HEK293 (cell line): Measurements from ENCODE around the gene FAM193B.

Experiments
- BCL11A ChIP-seq: fragments of 450-650 bp; formaldehyde crosslinking; IDR thresholded peaks from 2 replicates; pipeline ENCODE4 v1.5.1; 2016; ENCODE audit warnings: low read depth, missing biosample characterization, missing genetic modification characterization
- BCL11B ChIP-seq: fragments of 450-650 bp; formaldehyde crosslinking; IDR thresholded peaks from 2 replicates; pipeline ENCODE4 v1.5.1; 2016; ENCODE audit warnings: low read depth, missing biosample characterization, missing genetic modification characterization
- HOXA7 ChIP-seq: sonication (generic); formaldehyde crosslinking; IDR thresholded peaks from 2 replicates; pipeline ENCODE4 v1.8.1; 2022; ENCODE audit warnings: missing genetic modification reagents, borderline replicate concordance
- IKZF3 ChIP-seq: fragments of 450-650 bp; IDR thresholded peaks from 2 replicates; pipeline ENCODE4 v1.5.0; 2018; ENCODE audit warnings: missing biosample characterization, mild to moderate bottlenecking, missing genetic modification characterization, moderate library complexity
- KLF8 ChIP-seq: fragments of 450-650 bp; formaldehyde crosslinking; IDR thresholded peaks from 2 replicates; pipeline ENCODE4 v1.5.1; 2016; ENCODE audit warnings: missing biosample characterization, missing genetic modification characterization
- OVOL3 ChIP-seq: fragments of 450-650 bp; formaldehyde crosslinking; IDR thresholded peaks from 2 replicates; pipeline ENCODE4 v1.5.1; 2016; ENCODE audit warnings: missing biosample characterization, missing genetic modification characterization
- SP2 ChIP-seq: fragments of 450-650 bp; formaldehyde crosslinking; IDR thresholded peaks from 2 replicates; pipeline ENCODE4 v1.5.1; 2016; ENCODE audit warnings: missing biosample characterization, missing genetic modification characterization
- ZBTB17 ChIP-seq: fragments of 450-650 bp; formaldehyde crosslinking; IDR thresholded peaks from 2 replicates; pipeline ENCODE4 v1.5.1; 2016; ENCODE audit warnings: missing biosample characterization, missing genetic modification characterization
- ZBTB20 ChIP-seq: fragments of 450-650 bp; formaldehyde crosslinking; IDR thresholded peaks from 2 replicates; pipeline ENCODE4 v1.5.1; 2016; ENCODE audit warnings: missing biosample characterization, missing genetic modification characterization
- ZFHX2 ChIP-seq: fragments of 450-650 bp; formaldehyde crosslinking; conservative IDR thresholded peaks from 2 replicates; pipeline ENCODE4 v1.5.1; 2016; ENCODE audit warnings: missing biosample characterization, missing genetic modification characterization
- ZNF10 ChIP-seq: fragments of 450-650 bp; formaldehyde crosslinking; IDR thresholded peaks from 2 replicates; pipeline ENCODE4 v1.5.1; 2017; ENCODE audit warnings: missing biosample characterization, missing genetic modification characterization
- ZNF114 ChIP-seq: fragments of 450-650 bp; formaldehyde crosslinking; IDR thresholded peaks from 2 replicates; pipeline ENCODE4 v1.5.0; 2017; ENCODE audit warnings: missing biosample characterization, missing genetic modification characterization
- ZNF138 ChIP-seq: fragments of 450-650 bp; formaldehyde crosslinking; IDR thresholded peaks from 2 replicates; pipeline ENCODE4 v1.5.1; 2016; ENCODE audit warnings: missing biosample characterization, missing genetic modification characterization, borderline replicate concordance
- ZNF140 ChIP-seq: fragments of 450-650 bp; formaldehyde crosslinking; IDR thresholded peaks from 2 replicates; pipeline ENCODE4 v1.5.1; 2016; ENCODE audit warnings: missing biosample characterization, missing genetic modification characterization
- ZNF175 ChIP-seq: fragments of 450-650 bp; formaldehyde crosslinking; IDR thresholded peaks from 2 replicates; pipeline ENCODE4 v1.5.1; 2016; ENCODE audit warnings: missing biosample characterization, missing genetic modification characterization
- ZNF2 ChIP-seq: fragments of 450-650 bp; formaldehyde crosslinking; IDR thresholded peaks from 2 replicates; pipeline ENCODE4 v1.5.1; 2016; ENCODE audit warnings: missing biosample characterization, missing genetic modification characterization
- ZNF223 ChIP-seq: fragments of 450-650 bp; formaldehyde crosslinking; IDR thresholded peaks from 2 replicates; pipeline ENCODE4 v1.5.1; 2016; ENCODE audit warnings: missing biosample characterization, missing genetic modification characterization
- ZNF324 ChIP-seq: fragments of 450-650 bp; formaldehyde crosslinking; IDR thresholded peaks from 2 replicates; pipeline ENCODE4 v1.5.1; 2016; ENCODE audit warnings: missing biosample characterization, missing genetic modification characterization
- ZNF341 ChIP-seq: fragments of 450-650 bp; formaldehyde crosslinking; IDR thresholded peaks from 2 replicates; pipeline ENCODE4; 2016; ENCODE audit warnings: low read depth, missing biosample characterization, missing genetic modification characterization
- ZNF350 ChIP-seq: fragments of 450-650 bp; formaldehyde crosslinking; IDR thresholded peaks from 2 replicates; pipeline ENCODE4 v1.5.0; 2017; ENCODE audit warnings: missing biosample characterization, mild to moderate bottlenecking, missing genetic modification characterization
- ZNF37A ChIP-seq: fragments of 450-650 bp; IDR thresholded peaks from 2 replicates; pipeline ENCODE4 v1.5.1; 2018; ENCODE audit warnings: missing biosample characterization, missing genetic modification characterization
- ZNF423 ChIP-seq: fragments of 450-650 bp; formaldehyde crosslinking; IDR thresholded peaks from 2 replicates; pipeline ENCODE4 v1.5.1; 2016; ENCODE audit warnings: missing biosample characterization, missing genetic modification characterization
- ZNF561 ChIP-seq: fragments of 450-650 bp; IDR thresholded peaks from 2 replicates; pipeline ENCODE4 v1.5.1; 2018; ENCODE audit warnings: missing biosample characterization, missing genetic modification characterization, borderline replicate concordance
- ZNF629 ChIP-seq: fragments of 450-650 bp; formaldehyde crosslinking; IDR thresholded peaks from 2 replicates; pipeline ENCODE4 v1.5.1; 2017; ENCODE audit warnings: missing biosample characterization, missing genetic modification characterization
- ZNF791 ChIP-seq: fragments of 450-650 bp; formaldehyde crosslinking; IDR thresholded peaks from 2 replicates; pipeline ENCODE4 v1.5.1; 2016; ENCODE audit warnings: missing biosample characterization, missing genetic modification characterization
- ZSCAN16 ChIP-seq: fragments of 450-650 bp; formaldehyde crosslinking; IDR thresholded peaks from 2 replicates; pipeline ENCODE4 v1.5.1; 2016; ENCODE audit warnings: missing biosample characterization, missing genetic modification characterization
- ZSCAN30 ChIP-seq: fragments of 450-650 bp; IDR thresholded peaks from 2 replicates; pipeline ENCODE4 v1.5.1; 2018; ENCODE audit warnings: missing biosample characterization, mild to moderate bottlenecking, missing genetic modification characterization, moderate library complexity
- ZXDB ChIP-seq: fragments of 450-650 bp; formaldehyde crosslinking; IDR thresholded peaks from 2 replicates; pipeline ENCODE4 v1.5.1; 2016; ENCODE audit warnings: missing biosample characterization, missing genetic modification characterization
- TF ChIP-seq, protein P1 (sequence below): fragments of 450-650 bp; formaldehyde crosslinking; IDR thresholded peaks from 2 replicates; pipeline ENCODE4 v1.5.1; 2016; ENCODE audit warnings: missing biosample characterization, missing genetic modification characterization
- TF ChIP-seq, protein P2 (sequence below): fragments of 450-650 bp; formaldehyde crosslinking; IDR thresholded peaks from 2 replicates; pipeline ENCODE4 v1.5.1; 2016; ENCODE audit warnings: missing biosample characterization, missing genetic modification characterization
- TF ChIP-seq, protein P3 (sequence below): fragments of 450-650 bp; formaldehyde crosslinking; IDR thresholded peaks from 2 replicates; pipeline ENCODE4 v1.5.1; 2016; ENCODE audit warnings: missing biosample characterization, missing genetic modification characterization
- TF ChIP-seq, protein P4 (sequence below): fragments of 450-650 bp; formaldehyde crosslinking; IDR thresholded peaks from 2 replicates; pipeline ENCODE4 v1.5.1; 2016; ENCODE audit warnings: missing biosample characterization, missing genetic modification characterization
- TF ChIP-seq, protein P5 (sequence below): fragments of 450-650 bp; formaldehyde crosslinking; IDR thresholded peaks from 2 replicates; pipeline ENCODE4 v1.5.0; 2017; ENCODE audit warnings: missing biosample characterization, missing genetic modification characterization, borderline replicate concordance

Gene FAM193B

DNA sequence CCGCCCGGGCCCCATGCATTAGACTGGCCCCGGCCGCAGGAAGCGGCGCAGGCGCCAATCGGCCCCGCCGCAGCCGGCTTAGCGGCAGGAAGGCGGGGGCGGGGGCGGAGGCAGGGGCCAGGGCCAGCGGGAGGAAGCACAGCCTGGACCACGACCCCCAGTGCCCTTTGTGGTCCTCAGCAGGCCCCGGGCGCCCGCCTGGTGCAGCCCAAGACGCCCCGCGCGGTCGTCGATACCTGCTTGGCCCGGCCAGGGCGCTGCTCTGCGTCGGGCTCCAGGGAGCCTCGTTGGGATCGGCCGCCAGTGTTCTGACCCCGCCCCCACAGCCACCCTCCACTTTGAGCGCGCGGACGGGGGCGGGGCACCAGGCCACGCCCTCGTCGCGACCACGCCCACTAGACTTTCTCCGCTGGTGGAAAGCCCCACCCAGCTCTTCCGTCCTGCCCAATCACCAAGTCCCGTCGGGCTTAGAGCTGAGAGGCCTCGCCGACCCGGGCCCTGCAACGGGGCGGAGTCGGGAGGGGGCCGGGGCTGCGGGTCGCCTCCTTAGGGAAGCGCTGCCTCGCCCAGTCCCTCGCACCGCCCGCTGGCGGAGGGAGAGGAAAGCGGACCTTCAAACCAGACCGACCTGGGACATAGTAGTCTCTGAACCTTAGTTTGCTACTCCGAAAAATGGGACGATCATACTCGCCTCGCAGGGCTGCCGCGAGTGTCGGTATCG, 56.9 kb downstream of the FAM193B start, which contains the start of gene PDLIM7 (continued):
- TF ChIP-seq, protein P1, sequence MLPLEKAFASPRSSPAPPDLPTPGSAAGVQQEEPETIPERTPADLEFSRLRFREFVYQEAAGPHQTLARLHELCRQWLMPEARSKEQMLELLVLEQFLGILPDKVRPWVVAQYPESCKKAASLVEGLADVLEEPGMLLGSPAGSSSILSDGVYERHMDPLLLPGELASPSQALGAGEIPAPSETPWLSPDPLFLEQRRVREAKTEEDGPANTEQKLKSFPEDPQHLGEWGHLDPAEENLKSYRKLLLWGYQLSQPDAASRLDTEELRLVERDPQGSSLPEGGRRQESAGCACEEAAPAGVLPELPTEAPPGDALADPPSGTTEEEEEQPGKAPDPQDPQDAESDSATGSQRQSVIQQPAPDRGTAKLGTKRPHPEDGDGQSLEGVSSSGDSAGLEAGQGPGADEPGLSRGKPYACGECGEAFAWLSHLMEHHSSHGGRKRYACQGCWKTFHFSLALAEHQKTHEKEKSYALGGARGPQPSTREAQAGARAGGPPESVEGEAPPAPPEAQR (tag by site-specific recombination), result no peak
- TF ChIP-seq ZBTB20 (tag by site-specific recombination), result peak; percentile 11; the same call in 1 of the 2 replicates
- TF ChIP-seq ZNF350 (tag by site-specific recombination), result no peak
- no peak for TF ChIP-seq ZNF791 (tag by site-specific recombination)
- TF ChIP-seq ZNF138 (tag by site-specific recombination), result no peak
- TF ChIP-seq, protein P2, sequence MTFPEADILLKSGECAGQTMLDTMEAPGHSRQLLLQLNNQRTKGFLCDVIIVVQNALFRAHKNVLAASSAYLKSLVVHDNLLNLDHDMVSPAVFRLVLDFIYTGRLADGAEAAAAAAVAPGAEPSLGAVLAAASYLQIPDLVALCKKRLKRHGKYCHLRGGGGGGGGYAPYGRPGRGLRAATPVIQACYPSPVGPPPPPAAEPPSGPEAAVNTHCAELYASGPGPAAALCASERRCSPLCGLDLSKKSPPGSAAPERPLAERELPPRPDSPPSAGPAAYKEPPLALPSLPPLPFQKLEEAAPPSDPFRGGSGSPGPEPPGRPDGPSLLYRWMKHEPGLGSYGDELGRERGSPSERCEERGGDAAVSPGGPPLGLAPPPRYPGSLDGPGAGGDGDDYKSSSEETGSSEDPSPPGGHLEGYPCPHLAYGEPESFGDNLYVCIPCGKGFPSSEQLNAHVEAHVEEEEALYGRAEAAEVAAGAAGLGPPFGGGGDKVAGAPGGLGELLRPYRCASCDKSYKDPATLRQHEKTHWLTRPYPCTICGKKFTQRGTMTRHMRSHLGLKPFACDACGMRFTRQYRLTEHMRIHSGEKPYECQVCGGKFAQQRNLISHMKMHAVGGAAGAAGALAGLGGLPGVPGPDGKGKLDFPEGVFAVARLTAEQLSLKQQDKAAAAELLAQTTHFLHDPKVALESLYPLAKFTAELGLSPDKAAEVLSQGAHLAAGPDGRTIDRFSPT (tag by site-specific recombination), result peak; percentile 76; the same call in 1 of the 2 replicates
- 0 out of 2 replicates have a peak, but pooled peaks have one; percentile 11 for TF ChIP-seq ZNF2 (tag by site-specific recombination)
- TF ChIP-seq ZXDB, result peak; percentile 85
- no peak for TF ChIP-seq BCL11B
- TF ChIP-seq ZNF561 (tag by site-specific recombination), result peak; percentile 50; the same call in 1 of the 2 replicates
- TF ChIP-seq BCL11A (tag by site-specific recombination), result no peak
- TF ChIP-seq ZNF114, result no peak
- TF ChIP-seq, protein P3, sequence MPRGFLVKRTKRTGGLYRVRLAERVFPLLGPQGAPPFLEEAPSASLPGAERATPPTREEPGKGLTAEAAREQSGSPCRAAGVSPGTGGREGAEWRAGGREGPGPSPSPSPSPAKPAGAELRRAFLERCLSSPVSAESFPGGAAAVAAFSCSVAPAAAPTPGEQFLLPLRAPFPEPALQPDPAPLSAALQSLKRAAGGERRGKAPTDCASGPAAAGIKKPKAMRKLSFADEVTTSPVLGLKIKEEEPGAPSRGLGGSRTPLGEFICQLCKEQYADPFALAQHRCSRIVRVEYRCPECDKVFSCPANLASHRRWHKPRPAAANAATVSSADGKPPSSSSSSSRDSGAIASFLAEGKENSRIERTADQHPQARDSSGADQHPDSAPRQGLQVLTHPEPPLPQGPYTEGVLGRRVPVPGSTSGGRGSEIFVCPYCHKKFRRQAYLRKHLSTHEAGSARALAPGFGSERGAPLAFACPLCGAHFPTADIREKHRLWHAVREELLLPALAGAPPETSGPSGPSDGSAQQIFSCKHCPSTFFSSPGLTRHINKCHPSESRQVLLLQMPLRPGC, result 0 out of 2 replicates have a peak, but pooled peaks have one; percentile 26
- no peak for TF ChIP-seq ZNF37A
- TF ChIP-seq ZNF140, result no peak
- no peak for TF ChIP-seq ZNF10 (tag by site-specific recombination)
- TF ChIP-seq OVOL3 (tag by site-specific recombination), result no peak
- TF ChIP-seq ZNF341 (tag by site-specific recombination), result peak; percentile 66; the same call in 1 of the 2 replicates
- TF ChIP-seq ZSCAN16 (tag by site-specific recombination), result no peak
- peak; percentile 62 for TF ChIP-seq ZSCAN30
- TF ChIP-seq ZNF423 (tag by site-specific recombination), result no peak
- TF ChIP-seq ZNF629 (tag by site-specific recombination), result peak; percentile 43
- TF ChIP-seq KLF8 (tag by site-specific recombination), result peak; percentile 97
- TF ChIP-seq HOXA7, result no peak
- TF ChIP-seq, protein P4, sequence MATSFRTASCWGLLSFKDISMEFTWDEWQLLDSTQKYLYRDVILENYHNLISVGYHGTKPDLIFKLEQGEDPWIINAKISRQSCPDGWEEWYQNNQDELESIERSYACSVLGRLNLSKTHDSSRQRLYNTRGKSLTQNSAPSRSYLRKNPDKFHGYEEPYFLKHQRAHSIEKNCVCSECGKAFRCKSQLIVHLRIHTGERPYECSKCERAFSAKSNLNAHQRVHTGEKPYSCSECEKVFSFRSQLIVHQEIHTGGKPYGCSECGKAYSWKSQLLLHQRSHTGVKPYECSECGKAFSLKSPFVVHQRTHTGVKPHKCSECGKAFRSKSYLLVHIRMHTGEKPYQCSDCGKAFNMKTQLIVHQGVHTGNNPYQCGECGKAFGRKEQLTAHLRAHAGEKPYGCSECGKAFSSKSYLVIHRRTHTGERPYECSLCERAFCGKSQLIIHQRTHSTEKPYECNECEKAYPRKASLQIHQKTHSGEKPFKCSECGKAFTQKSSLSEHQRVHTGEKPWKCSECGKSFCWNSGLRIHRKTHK, result no peak
- peak; percentile 38; the same call in 1 of the 2 replicates for TF ChIP-seq ZBTB17
- TF ChIP-seq, protein P5, sequence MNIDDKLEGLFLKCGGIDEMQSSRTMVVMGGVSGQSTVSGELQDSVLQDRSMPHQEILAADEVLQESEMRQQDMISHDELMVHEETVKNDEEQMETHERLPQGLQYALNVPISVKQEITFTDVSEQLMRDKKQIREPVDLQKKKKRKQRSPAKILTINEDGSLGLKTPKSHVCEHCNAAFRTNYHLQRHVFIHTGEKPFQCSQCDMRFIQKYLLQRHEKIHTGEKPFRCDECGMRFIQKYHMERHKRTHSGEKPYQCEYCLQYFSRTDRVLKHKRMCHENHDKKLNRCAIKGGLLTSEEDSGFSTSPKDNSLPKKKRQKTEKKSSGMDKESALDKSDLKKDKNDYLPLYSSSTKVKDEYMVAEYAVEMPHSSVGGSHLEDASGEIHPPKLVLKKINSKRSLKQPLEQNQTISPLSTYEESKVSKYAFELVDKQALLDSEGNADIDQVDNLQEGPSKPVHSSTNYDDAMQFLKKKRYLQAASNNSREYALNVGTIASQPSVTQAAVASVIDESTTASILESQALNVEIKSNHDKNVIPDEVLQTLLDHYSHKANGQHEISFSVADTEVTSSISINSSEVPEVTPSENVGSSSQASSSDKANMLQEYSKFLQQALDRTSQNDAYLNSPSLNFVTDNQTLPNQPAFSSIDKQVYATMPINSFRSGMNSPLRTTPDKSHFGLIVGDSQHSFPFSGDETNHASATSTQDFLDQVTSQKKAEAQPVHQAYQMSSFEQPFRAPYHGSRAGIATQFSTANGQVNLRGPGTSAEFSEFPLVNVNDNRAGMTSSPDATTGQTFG (tag by site-specific recombination), result no peak
- peak; percentile 16; the same call in 1 of the 2 replicates for TF ChIP-seq IKZF3 (tag by site-specific recombination)
- TF ChIP-seq ZNF223 (tag by site-specific recombination), result no peak
- peak; percentile 88 for TF ChIP-seq SP2
- peak; percentile 92 for TF ChIP-seq ZFHX2 (tag by site-specific recombination)
- no peak for TF ChIP-seq ZNF175 (tag by site-specific recombination)
- 0 out of 2 replicates have a peak, but pooled peaks have one; percentile 3 for TF ChIP-seq ZNF324 (tag by site-specific recombination)
